GM18951 (cell line): ENCODE data around the gene AATF.

Experiments
- POLR2A ChIP-seq: IDR thresholded peaks from 4 replicates; pipeline ENCODE4 v1.6.1; 2011; ENCODE audit warnings: mild to moderate bottlenecking; ENCODE audit not compliant: insufficient read length, insufficient read depth; ENCODE audit errors: extremely low read depth
- in situ Hi-C: fragments of 300-500 bp; cut with MboI; formaldehyde crosslinking; loops from one replicate; pipeline ENCODE4 v1.12.0; 2022; ENCODE audit warnings: low sequenced_read_pairs, mixed read lengths, inconsistent platforms; ENCODE audit not compliant: unreplicated experiment

The AATF gene

DNA sequence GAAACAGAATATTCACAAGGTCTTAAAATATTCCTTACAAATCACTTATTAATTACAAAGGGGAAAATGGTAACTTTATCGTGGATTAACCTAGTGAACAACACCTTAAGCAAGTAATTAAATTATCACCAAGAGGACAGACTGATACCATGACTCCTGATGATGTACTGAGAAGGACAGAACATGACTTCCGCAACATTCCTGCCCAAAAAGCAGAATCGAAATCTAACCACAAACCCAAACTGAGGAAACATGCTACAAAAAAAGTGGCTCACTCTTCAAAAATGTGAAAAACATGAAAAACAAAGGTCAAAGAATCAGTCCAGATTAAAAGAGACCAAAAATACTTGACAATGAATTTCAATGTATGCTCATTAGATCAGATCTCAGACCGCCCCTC, 151.5 kb downstream of the AATF start:
- in situ Hi-C loops: no loop called here
- TF ChIP-seq POLR2A: no peak

DNA sequence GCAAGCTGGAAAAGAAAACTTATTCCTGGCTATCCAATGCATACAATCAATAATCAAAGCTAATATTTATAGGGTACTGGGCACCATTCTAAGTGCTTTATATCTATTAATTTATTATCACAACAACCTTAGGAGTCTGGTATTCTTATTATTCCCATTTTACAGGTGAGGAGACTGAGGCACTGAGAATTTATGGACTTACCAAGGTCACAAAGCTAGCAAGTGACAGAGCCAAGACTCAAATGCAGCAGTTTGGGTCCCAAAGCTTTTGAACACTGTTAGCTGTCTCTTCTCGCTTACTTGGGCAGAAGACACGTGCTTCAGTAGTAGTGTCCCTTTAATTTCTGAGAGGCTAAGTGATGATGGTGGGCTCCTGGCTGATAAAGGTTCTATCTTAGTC, 152.6 kb downstream of the AATF start:
- in situ Hi-C loops: no loop called here
- no peak for TF ChIP-seq POLR2A

DNA sequence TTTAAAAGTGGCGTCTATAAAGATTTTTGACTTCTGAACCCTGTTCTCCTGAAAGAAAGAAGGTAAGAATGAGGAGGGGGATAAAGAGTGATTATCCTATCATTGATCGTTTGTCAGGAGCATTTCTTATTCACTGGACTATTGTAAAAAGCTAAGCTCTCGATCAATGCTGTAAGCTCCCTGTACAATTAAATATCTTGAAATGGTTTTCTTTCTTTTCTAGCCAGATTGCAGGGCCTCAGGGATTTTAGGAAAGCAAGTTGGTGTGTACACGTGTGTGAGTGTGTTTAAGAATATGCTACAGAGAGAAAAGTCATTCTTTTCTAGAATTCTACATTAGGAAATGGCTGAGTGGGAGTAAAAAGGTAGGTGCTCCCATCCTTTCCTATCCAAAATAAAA, 154.5 kb downstream of the AATF start:
- in situ Hi-C loops: no loop called here

DNA sequence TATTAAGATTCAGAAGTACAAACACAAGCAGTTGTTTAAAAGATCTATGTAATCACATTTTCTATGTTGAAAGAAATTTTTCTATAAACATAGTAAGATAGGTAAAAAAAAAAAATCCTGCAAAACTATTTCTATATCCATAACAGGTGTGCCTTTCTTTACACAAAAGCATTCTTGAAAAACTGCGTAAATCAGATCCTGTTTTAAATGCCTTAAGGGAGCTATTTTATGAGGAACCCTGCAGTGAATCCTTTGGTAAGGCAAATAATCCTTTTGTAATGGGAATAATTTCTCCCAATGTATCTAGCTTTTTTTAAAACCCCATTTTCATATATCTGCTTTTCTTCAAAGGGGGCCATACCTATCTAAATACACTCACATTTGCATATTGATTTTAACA, 157.3 kb downstream of the AATF start:
- in situ Hi-C loops: no loop called here
- TF ChIP-seq POLR2A: no peak

More for the DNA sequence above, 154.5 kb downstream of the AATF start:
- no peak for TF ChIP-seq POLR2A
